ENCODE results near the gene HAO2.
"Not testable (repeated sequence)": the region's sequence is repeated elsewhere in the genome, so short reads cannot be mapped to it uniquely, and the experiment has no call there.

HAO2 gene

DNA sequence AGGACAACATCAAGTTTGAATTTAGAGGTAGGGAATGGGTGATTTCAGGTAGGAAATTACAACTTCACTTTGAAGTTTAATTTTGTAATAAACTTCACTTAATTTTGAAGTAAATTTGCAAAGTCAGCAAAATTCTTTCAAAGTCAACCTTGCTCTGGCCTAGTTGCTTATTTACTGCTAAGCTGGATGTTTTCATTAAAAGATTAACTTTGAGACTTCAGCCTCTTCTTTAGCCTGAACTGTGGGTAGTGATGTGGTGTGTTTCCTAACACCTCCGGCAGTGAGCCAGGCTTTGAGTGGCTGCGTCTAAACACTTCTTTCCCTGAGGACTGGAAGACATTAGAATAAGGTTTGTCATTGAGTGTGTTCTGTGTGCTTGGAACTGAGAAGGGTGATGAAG lies at the start of gene HAO2:
Gene HAO2, plus strand, starts transcription at position 232 of the 400 bp plus-strand sequence. CDS start 12,301 bp downstream, outside the sequence.
- DNase-seq: no peak

DNA sequence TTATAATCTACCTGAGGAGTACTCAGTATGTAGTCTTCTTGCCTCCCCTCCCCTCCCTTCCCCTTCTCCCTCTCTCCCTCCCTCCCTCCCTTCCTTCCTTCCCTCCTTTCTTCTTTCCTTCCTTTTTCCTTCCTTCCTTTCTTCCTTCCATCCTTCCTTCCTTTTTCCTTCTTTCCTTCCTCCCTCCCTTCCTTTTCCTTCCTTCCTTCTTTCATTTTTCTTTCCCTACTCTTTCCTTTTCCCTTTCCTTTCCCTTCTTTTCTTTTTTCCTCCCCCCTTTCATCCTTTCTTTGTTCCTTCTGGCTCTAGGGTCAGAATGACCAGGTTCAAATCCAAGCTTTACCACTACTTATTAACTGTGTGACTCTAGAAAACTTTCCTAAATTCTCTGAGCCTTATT lies 48.5 kb upstream of the HAO2 start:
- no peak for DNase-seq

- DNase-seq: no peak
Measured at GRCh38 chr1:119321666-119322419, 46.7 kb upstream of the HAO2 start.

DNA sequence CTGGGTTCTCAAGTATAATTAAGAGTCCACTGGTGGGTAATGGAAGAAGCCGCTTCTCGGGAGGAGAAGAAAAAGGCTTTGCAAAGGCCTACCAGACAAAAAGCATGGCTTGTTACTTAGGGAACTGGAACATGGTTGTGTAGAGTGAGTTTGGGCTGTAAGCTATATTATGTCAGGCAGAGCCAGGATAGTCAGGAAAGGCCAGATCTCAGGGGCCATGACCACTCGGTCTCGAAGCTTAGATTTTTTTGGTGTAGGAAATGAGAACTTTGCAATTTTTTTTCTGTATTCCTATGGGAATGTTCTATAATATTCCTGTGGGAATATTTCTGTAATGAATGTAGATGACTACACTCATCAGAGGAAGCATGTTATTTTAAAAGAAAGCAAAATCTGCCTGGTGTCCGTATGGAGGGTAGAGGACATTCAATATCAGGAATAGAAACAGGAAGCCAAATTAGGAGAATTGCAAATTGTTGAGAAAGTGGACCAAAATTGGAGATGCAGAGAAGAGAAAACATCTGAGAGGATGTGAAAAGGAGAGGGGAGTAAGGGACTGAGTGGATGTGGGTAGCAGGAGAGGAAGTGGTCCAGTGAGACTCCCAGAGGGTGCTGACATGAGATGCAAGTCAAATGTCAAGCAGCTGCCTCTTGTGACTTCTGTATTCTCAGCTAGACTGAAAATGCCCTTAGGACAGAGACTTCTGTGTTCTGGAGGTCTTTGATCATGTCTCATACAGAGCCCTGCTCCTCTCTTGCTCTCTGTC lies 45.2 kb upstream of the HAO2 start:
- no peak for DNase-seq

DNA sequence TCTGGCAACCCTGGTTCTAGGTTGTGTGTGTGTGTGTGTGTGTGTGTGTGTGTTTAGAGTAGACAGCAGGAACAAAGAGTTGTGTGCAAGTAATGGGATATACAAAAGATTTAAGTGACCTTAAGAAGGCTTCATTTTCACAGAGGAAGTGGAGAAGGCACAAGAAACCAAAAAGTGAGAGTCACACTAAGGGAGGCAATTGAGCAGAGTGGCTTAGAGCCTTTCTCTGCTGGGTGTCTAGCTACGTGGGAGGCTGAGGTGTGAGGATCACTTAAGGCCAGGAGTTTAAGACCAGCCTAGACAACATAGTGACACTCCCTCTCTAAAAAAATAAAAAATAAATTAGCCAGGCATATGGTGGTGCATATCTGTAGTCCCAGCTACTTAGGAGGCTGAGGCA lies 44.4 kb upstream of the HAO2 start:
- no peak for DNase-seq

DNA sequence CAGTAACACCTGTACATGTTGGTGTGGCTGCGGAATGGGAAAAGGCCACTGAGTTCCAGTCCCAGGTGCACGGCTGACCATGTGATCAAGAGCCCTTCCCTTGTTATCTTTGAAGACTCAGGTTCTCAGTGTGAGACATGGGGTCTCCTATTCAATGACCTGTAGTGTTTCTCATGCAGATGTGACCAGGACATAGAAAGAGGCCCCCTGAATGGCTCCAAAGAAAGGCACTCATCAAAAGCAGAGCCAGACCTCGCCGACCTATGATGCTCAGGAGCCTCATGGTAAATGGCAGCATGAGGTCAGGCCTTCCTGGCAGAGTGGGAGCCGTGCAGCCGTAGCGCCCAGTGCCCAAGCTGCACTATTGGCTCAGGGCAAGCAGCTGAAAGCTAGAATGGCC lies 42.3 kb upstream of the HAO2 start:
- DNase-seq: no peak

- no peak for DNase-seq
Measured at GRCh38 chr1:119327094-119327449, 41.5 kb upstream of the HAO2 start.

DNA sequence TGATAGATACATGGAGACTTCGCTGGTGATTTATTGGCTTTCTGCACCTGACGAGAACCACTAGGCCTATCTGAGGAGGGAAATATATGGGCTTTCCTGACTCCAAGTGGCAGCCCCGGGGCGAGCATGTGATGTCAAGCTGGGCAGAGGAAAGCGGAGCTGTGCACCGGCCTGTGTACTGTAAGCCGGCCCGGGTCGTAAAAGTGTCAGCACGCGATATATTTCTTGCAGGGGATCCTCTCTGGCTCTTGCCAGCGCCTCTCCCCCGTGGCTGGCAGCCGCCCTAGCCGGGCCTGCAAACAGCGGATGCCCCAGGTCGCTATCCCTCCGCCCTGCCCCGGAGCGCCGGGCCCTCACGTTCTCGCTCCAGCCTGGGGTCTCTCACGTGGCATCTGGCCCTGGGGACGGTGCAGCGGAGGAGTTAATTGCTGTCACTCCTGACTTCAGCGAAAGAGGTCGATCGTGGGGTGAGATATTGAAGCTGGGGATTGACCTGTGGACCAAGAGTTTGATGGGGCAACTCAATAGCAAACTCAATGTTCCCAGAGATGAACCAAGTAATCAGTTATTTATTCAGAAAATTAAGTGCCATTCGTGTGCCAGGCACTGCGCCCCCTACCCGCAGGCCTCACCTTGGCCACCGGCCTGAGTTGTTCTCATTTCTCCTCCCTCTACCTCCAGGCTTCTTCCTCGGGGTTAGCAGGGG lies 41.0 kb upstream of the HAO2 start:
- peak; percentile 60 for DNase-seq

DNA sequence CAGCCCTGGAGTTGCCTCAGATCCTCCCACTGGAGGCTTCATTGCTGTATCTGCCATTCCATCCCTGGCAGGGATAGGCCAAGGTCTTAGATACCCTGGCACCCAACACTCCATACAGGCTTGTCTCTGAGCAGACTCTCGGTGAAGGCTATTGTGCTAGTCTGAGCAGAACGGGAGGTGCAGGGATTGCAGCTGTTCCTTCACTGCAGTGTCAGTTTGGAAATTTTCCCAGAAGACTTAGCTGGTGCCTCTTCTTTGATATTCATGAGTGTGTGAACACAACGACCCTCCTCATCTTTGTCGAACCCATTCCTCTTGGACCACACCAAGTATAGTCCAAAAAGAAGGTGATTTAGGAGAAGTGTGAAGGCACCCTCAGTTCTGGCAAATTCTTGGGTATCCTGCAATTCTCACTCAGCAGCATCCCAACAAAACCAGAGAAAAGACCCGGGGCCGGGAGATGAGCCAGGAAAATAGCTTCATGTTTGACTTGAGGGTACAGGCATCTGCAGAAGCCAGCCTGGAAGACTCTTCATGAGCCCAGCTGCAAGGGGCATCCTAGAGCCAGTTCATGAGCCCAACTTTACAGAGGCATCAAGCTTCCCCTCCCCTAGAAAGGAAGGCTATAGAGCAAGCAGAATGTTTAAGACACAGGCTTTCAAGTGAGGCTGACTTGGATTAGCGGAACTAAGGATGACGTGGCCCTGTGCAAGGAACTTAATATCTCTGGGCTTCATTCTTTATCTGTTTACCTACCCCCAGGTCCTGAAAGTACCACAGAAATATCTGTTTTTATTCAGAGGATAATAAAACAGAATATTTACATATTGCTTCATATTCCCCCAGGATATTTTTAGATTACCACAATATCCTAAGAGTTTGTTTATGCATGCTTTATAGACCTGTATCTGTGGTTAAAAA lies 38.8 kb upstream of the HAO2 start:
- DNase-seq: no peak

DNA sequence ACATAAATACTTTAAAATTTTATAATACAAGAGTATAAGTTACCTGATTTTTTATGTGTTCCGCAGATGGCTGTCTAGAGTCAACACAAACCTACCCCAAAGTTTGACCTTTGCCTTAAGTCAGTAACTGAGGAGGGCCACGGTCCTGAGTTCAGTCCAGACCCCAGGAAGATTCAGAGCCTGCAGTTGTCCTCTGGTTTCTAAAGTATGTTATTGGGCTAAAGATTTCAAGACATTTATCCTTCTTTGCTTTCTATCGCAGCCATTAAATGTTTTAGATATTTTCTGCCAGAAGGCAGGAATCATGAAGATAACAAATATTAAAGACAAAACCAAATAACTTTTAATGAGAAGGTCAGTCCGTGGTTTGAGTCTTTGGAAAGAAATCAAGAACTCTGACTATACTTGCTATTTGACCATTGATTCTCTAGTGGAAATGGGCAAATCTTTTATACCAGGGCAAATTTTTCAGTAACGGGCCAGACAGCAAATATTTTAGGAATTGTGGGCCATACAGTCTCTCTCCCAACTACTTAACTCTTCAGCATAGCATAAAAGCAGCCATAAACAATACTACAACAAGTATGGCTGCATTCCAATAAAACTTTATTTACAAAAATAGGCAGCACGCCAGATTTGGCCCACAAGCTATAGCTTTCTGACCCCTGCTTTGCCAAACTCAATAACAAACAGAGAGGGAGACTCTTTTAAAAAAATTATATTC lies 38.0 kb upstream of the HAO2 start:
- no peak for DNase-seq

DNA sequence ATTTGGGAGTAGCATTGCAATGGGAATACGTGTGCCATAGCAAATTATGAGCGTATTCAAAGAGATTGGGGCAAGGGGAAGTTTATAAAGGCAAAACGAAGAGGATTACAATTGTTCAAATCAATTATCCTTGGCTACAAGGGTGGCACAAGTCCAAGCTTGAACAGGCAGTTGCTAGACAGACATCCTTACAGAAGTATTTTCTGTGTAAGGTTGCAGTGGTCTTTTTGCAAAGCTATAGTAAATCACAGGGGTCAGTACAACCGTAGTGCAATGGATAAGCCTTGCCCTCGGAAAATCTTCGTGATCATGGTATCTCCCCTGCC lies 37.4 kb upstream of the HAO2 start:
- DNase-seq: no peak

DNA sequence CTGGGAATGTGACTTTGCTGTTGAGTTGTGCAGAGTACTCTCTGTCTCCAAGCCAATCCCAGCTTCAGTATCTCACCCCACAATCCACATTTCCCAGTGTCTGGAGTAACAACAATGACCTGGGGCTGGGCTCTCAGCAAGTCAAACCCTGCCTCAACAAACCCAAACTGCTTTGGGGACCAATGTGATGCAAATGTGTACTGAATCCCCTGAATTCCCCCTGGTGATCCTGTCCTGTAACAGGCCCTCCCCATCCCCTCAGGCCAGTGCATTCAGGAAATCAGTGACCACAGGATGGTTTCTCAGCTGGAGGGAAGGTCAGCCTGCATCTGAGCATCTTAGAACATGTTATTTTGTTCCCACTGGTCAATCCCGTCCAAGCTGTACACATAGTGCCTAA lies 36.7 kb upstream of the HAO2 start:
- no peak for DNase-seq

GRCh38 chr1:119332622-119333021 lies 36.0 kb upstream of the HAO2 start:
- no peak for DNase-seq

DNA sequence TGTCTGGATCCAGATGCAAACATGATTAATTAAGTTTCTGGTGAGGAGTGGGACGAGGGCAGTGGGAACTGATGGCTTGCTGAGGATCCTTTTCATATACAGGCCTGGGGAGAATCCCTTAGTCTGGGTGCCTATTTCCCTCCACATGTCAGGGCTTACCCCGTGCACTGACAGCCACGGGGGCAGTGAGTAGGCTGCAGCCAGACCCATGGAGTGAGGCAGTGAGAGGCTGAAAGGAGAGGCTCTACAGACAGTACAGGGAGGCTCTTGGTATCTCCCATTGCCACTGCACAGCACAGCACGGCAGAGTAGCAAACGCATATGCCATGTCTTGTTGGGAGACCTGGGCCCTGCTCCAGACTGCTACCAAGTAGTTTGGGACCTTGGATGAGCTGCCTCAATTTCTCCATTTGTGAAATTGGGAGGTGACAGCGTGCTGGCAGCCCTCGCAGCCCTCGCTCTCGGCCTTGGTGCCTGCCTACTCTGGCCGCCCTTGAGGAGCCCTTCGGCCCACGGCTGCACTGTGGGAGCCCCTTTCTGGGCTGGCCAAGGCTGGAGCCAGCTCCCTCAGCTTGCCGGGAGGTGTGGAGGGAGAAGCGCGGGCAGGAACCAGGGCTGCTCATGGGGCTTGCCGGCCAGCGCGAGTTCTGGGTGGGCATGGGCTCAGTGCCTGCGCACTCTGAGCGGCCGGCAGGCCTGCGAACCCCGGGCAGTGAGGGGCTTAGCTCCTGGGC lies 35.3 kb upstream of the HAO2 start:
- no peak for DNase-seq

DNA sequence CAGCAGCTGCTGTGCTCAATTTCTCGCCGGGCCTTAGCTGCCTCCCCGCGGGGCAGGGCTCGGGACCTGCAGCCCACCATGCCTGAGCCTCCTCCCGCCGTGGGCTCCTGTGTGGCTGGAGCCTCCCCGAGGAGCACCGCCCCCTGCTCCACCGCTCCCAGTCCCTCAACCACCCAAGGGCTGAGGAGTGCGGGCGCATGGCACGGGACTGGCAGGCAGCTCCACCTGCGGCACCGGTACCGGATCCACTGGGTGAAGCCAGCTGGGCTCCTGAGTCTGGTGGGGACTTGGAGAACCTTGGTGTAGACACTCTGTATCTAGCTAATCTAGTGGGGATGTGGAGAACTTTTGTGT lies 34.7 kb upstream of the HAO2 start:
- DNase-seq: not testable (repeated sequence)

- no peak for DNase-seq
Measured at GRCh38 chr1:119336848-119337247, 31.7 kb upstream of the HAO2 start.

GRCh38 chr1:119338004-119338403 lies 30.6 kb upstream of the HAO2 start:
- DNase-seq: no peak

- DNase-seq: no peak
Measured at GRCh38 chr1:119338757-119339156, 29.8 kb upstream of the HAO2 start.

DNA sequence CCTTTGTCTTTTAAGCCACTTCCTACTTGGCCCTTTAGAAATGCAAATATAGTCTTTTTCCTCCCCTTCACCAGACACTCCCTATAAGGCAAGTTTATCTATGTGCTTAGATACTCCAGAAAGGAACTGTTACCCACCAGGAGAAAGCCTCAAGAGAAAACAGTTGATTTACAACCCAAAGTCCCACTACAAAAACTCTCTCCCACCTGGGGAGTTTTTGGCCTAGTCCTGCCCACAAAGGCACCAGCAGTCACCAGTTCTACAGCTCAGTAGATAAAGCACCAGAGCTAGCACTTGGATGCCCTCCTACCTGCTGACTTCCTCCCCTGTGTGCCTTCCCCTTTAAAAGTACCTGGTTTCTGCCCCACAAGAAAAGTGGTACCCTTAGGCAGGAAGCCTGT lies 27.7 kb upstream of the HAO2 start:
- DNase-seq: no peak

GRCh38 chr1:119341372-119341947 lies 27.1 kb upstream of the HAO2 start:
- no peak for DNase-seq

- DNase-seq: no peak
Measured at GRCh38 chr1:119345398-119345797, 23.2 kb upstream of the HAO2 start.

Measured in activated CD8-positive, alpha-beta memory T cell treated with anti-CD3 and anti-CD28 coated beads, Interleukin-2, amount 50 U/mL, for 48 hours (primary cell).